ENCODE data around the gene ENTREP1. TPM values are rescaled to one million over a fixed set of nuclear protein-coding genes. Genes with fewer than 3 reads are reported as not detected.

The ENTREP1 gene
- total RNA-seq, 2 donors from 2014 or later, result not detected

- Mint-ChIP-seq H3K27me3 (ENCODE audit: low read depth) (peaks cover 17% of the 10 kb centered on the region), H3K27ac (no peak overlapping the region), H3K9me3 (no peaks in the 10 kb centered on the region), H3K4me1 (ENCODE audit: low read depth) (no peaks in the 10 kb centered on the region), H3K4me3 (no peak overlapping the region), H3K36me3 (ENCODE audit: insufficient read depth in 2 of 2) (no peaks in the 10 kb centered on the region)
- DNase-seq, result no peak
- ATAC-seq (replicated peaks in 1 of 2), result no peak
Measured at GRCh38 chr9:69411931-69412740, 87.1 kb downstream of the ENTREP1 start.

GRCh38 chr9:69412741-69413150 lies 87.7 kb downstream of the ENTREP1 start:
- Mint-ChIP-seq H3K27me3 (ENCODE audit: low read depth) (peaks cover 17% of the 10 kb centered on the region), H3K9me3 (no peaks in the 10 kb centered on the region), H3K4me1 (ENCODE audit: low read depth) (no peaks in the 10 kb centered on the region), H3K27ac (no peak overlapping the region), H3K36me3 (ENCODE audit: insufficient read depth in 2 of 2) (no peaks in the 10 kb centered on the region), H3K4me3 (no peak overlapping the region)
- DNase-seq (peak in 1 of 2 donors; percentile 5), ATAC-seq (replicated peaks in 1 of 2) (no peak)

GRCh38 chr9:69420611-69421270 lies 95.7 kb downstream of the ENTREP1 start:
- peaks cover 6% of the 10 kb centered on the region for H3K4me1 Mint-ChIP-seq (ENCODE audit: low read depth)
- H3K27me3 Mint-ChIP-seq (ENCODE audit: low read depth), result peaks cover 15% of the 10 kb centered on the region
- no peak overlapping the region for H3K27ac Mint-ChIP-seq
- DNase-seq (peak; percentile 11 to 12), ATAC-seq (replicated peaks in 1 of 2) (peak; percentile 89 to 94)
- no peaks in the 10 kb centered on the region for H3K9me3 Mint-ChIP-seq
- H3K4me3 Mint-ChIP-seq, result no peak overlapping the region
- H3K36me3 Mint-ChIP-seq (ENCODE audit: insufficient read depth in 2 of 2), result no peaks in the 10 kb centered on the region

GRCh38 chr9:69421908-69422801 lies 97.1 kb downstream of the ENTREP1 start:
- ATAC-seq (replicated peaks in 1 of 2) (peak in 1 of 2 donors; percentile 34), DNase-seq (peak; percentile 37 to 46)
- Mint-ChIP-seq H3K27ac (no peak overlapping the region), H3K4me3 (no peak overlapping the region), H3K9me3 (no peaks in the 10 kb centered on the region), H3K27me3 (ENCODE audit: low read depth) (peaks cover 15% of the 10 kb centered on the region), H3K36me3 (ENCODE audit: insufficient read depth in 2 of 2) (no peaks in the 10 kb centered on the region), H3K4me1 (ENCODE audit: low read depth) (peaks cover 6% of the 10 kb centered on the region)

- Mint-ChIP-seq H3K27me3 (ENCODE audit: low read depth) (peaks cover 9% of the 10 kb centered on the region), H3K27ac (no peak overlapping the region), H3K9me3 (no peaks in the 10 kb centered on the region), H3K4me1 (ENCODE audit: low read depth) (peaks cover 6% of the 10 kb centered on the region), H3K4me3 (no peak overlapping the region), H3K36me3 (ENCODE audit: insufficient read depth in 2 of 2) (no peaks in the 10 kb centered on the region)
- DNase-seq, result no peak
- no peak for ATAC-seq (replicated peaks in 1 of 2)
Measured at GRCh38 chr9:69425136-69425801, 100.3 kb downstream of the ENTREP1 start.

GRCh38 chr9:69427286-69427685 lies 102.3 kb downstream of the ENTREP1 start:
- Mint-ChIP-seq H3K27me3 (ENCODE audit: low read depth) (no peaks in the 10 kb centered on the region), H3K36me3 (ENCODE audit: insufficient read depth in 2 of 2) (no peaks in the 10 kb centered on the region), H3K4me1 (ENCODE audit: low read depth) (no peaks in the 10 kb centered on the region), H3K4me3 (no peak overlapping the region), H3K27ac (no peak overlapping the region), H3K9me3 (no peaks in the 10 kb centered on the region)
- ATAC-seq (replicated peaks in 1 of 2) (no peak), DNase-seq (no peak)

- no peaks in the 10 kb centered on the region for H3K4me1 Mint-ChIP-seq (ENCODE audit: low read depth)
- H3K9me3 Mint-ChIP-seq, result no peaks in the 10 kb centered on the region
- no peak overlapping the region for H3K4me3 Mint-ChIP-seq
- no peak overlapping the region for H3K27ac Mint-ChIP-seq
- no peak for DNase-seq
- no peaks in the 10 kb centered on the region for H3K27me3 Mint-ChIP-seq (ENCODE audit: low read depth)
- no peaks in the 10 kb centered on the region for H3K36me3 Mint-ChIP-seq (ENCODE audit: insufficient read depth in 2 of 2)
- no peak for ATAC-seq (replicated peaks in 1 of 2)
Measured at GRCh38 chr9:69428017-69428785, 103.2 kb downstream of the ENTREP1 start.

- DNase-seq, result no peak
- no peaks in the 10 kb centered on the region for H3K9me3 Mint-ChIP-seq
Measured at GRCh38 chr9:69429281-69429680, 104.3 kb downstream of the ENTREP1 start.

GRCh38 chr9:69430206-69430605 lies 105.2 kb downstream of the ENTREP1 start:
- H3K4me3 Mint-ChIP-seq, result no peak overlapping the region
- H3K36me3 Mint-ChIP-seq (ENCODE audit: insufficient read depth in 2 of 2), result no peaks in the 10 kb centered on the region
- DNase-seq, result no peak
- H3K27ac Mint-ChIP-seq, result no peak overlapping the region
- no peaks in the 10 kb centered on the region for H3K4me1 Mint-ChIP-seq (ENCODE audit: low read depth)
- no peaks in the 10 kb centered on the region for H3K27me3 Mint-ChIP-seq (ENCODE audit: low read depth)
- ATAC-seq (replicated peaks in 1 of 2), result no peak
- no peaks in the 10 kb centered on the region for H3K9me3 Mint-ChIP-seq

More at GRCh38 chr9:69429281-69429680, 104.3 kb downstream of the ENTREP1 start:
- H3K4me1 Mint-ChIP-seq (ENCODE audit: low read depth), result no peaks in the 10 kb centered on the region
- H3K4me3 Mint-ChIP-seq, result no peak overlapping the region
- H3K27ac Mint-ChIP-seq, result no peak overlapping the region
- H3K27me3 Mint-ChIP-seq (ENCODE audit: low read depth), result no peaks in the 10 kb centered on the region
- no peaks in the 10 kb centered on the region for H3K36me3 Mint-ChIP-seq (ENCODE audit: insufficient read depth in 2 of 2)
- ATAC-seq (replicated peaks in 1 of 2), result no peak

GRCh38 chr9:69431203-69431602 lies 106.2 kb downstream of the ENTREP1 start:
- Mint-ChIP-seq H3K4me1 (ENCODE audit: low read depth) (no peaks in the 10 kb centered on the region), H3K9me3 (no peaks in the 10 kb centered on the region), H3K36me3 (ENCODE audit: insufficient read depth in 2 of 2) (peaks cover 0 to 1% of the 10 kb centered on the region in 2 donors), H3K4me3 (no peak overlapping the region), H3K27me3 (ENCODE audit: low read depth) (no peaks in the 10 kb centered on the region), H3K27ac (no peak overlapping the region)
- no peak for DNase-seq
- ATAC-seq (replicated peaks in 1 of 2), result no peak

- Mint-ChIP-seq H3K9me3 (no peaks in the 10 kb centered on the region), H3K4me3 (no peak overlapping the region), H3K27ac (no peak overlapping the region), H3K36me3 (ENCODE audit: insufficient read depth in 2 of 2) (peaks cover 0 to 1% of the 10 kb centered on the region in 2 donors), H3K4me1 (ENCODE audit: low read depth) (no peaks in the 10 kb centered on the region), H3K27me3 (ENCODE audit: low read depth) (no peaks in the 10 kb centered on the region)
- ATAC-seq (replicated peaks in 1 of 2), result peak; percentile 43 to 69
- DNase-seq, result no peak
Measured at GRCh38 chr9:69431777-69432176, 106.8 kb downstream of the ENTREP1 start.

GRCh38 chr9:69432623-69433022 lies 107.6 kb downstream of the ENTREP1 start:
- ATAC-seq (replicated peaks in 1 of 2) (no peak), DNase-seq (no peak)
- Mint-ChIP-seq H3K36me3 (ENCODE audit: insufficient read depth in 2 of 2) (peaks cover 0 to 1% of the 10 kb centered on the region in 2 donors), H3K9me3 (no peaks in the 10 kb centered on the region), H3K27ac (no peak overlapping the region), H3K27me3 (ENCODE audit: low read depth) (no peaks in the 10 kb centered on the region), H3K4me1 (ENCODE audit: low read depth) (no peaks in the 10 kb centered on the region), H3K4me3 (no peak overlapping the region)
